Upper lobe of left lung (tissue), 6 donors: Measurements from ENCODE around the gene OR8G5. TPM values are rescaled to one million over a fixed set of nuclear protein-coding genes. Genes with fewer than 3 reads are reported as not detected.

Source experiments
- ATAC-seq, 2 donors: fragments of 200-7000 bp; cut with Tn5 transposase; one replicate each; pipeline ENCODE4 v1.9.1; 2022; ENCODE audit warnings: mild to moderate bottlenecking in 2 of 2, moderate library complexity in 2 of 2; ENCODE audit not compliant: low FRiP score in 2 of 2
- DNase-seq, 2 donors: peaks; one replicate each; pipeline ENCODE4 v3.0.0-alpha.2; 2019 to 2020
- H3K27ac ChIP-seq, 4 donors: fragments of 200-600 bp; sonication (generic); one replicate each; pipeline ENCODE4 v1.5.1; 2016 to 2019
- H3K27me3 ChIP-seq, 4 donors: fragments of 200-600 bp; sonication (generic); one replicate each; pipeline ENCODE4 v1.5.1; 2017 to 2019
- H3K36me3 ChIP-seq, 4 donors: fragments of 200-600 bp; sonication (generic); one replicate each; pipeline ENCODE4 v1.5.1; 2016 to 2019
- H3K4me1 ChIP-seq, 4 donors: fragments of 200-600 bp; sonication (generic); one replicate each; pipeline ENCODE4 v1.5.1; 2018 to 2019
- H3K4me3 ChIP-seq, 4 donors: fragments of 200-600 bp; sonication (generic); one replicate each; pipeline ENCODE4 v1.5.1; 2017 to 2019; ENCODE audit warnings: mild to moderate bottlenecking in 2 of 4, moderate library complexity in 1 of 4
- H3K9me3 ChIP-seq, 4 donors: fragments of 200-600 bp; sonication (generic); one replicate each; pipeline ENCODE4 v1.5.1; 2018 to 2019
- CTCF ChIP-seq, 6 experiments: fragments of 450-650 bp in 4 of 6; fragments of 200-600 bp in 2 of 6; sonication (generic) in 2 of 6; IDR thresholded peaks; one replicate each; pipeline ENCODE4 v1.5.1; 2016 to 2019; ENCODE audit warnings: antibody characterized with exemption in 6 of 6
- EP300 ChIP-seq, 4 donors: sonication (generic); formaldehyde crosslinking; IDR thresholded peaks; one replicate each; pipeline ENCODE4 v1.5.1; 2017; ENCODE audit warnings: antibody characterized with exemption in 4 of 4, control low read depth in 2 of 4
- POLR2A ChIP-seq, 4 donors: fragments of 450-650 bp; IDR thresholded peaks; one replicate each; pipeline ENCODE4 v1.5.1; 2016 to 2017; ENCODE audit warnings: antibody characterized with exemption in 4 of 4, mild to moderate bottlenecking in 2 of 4
- POLR2AphosphoS5 ChIP-seq, 2 donors: sonication (generic); formaldehyde crosslinking; IDR thresholded peaks; one replicate each; pipeline ENCODE4 v1.5.1; 2017; ENCODE audit warnings: antibody characterized with exemption in 2 of 2
- WGBS, 2 donors: methylation state at CpG; one replicate each; pipeline ENCODE4 v1.1.5; 2017 to 2018; 5-methylcytosine and 5-hydroxymethylcytosine counted together
- total RNA-seq, 6 donors: library from RNA; depleted of rRNA in 4 of 6; stranded (reverse); fragments of >200 nt in 4 of 6; gene quantifications; one replicate each; pipeline versions ENCODE4 v1.1.0 to v1.2.1, GENCODE V29; 2016 to 2021
- donor health status: DM: no; HTN: no; CAD: no; lungs with moderate emphysema.
- donor health status: DM: no; HTN: yes; CAD: no; lungs with severe emphysema.

Gene OR8G5
- total RNA-seq, 6 donors from 2014 or later: 0.64 TPM; not detected in 5

GRCh38 chr11:124285610-124286344 is 29.6 kb downstream of the OR8G5 start:
- no peak for TF ChIP-seq EP300 (IDR thresholded peaks at IDR 0.05)
- TF ChIP-seq CTCF (IDR thresholded peaks at IDR 0.05): no peak
- no peak for TF ChIP-seq POLR2A (IDR thresholded peaks at IDR 0.05)
- TF ChIP-seq POLR2AphosphoS5 (IDR thresholded peaks at IDR 0.05): no peak
- Histone ChIP-seq H3K9me3 (no peaks in the 10 kb centered on the region), H3K27ac (no peak overlapping the region), H3K36me3 (no peaks in the 10 kb centered on the region), H3K4me3 (no peak overlapping the region), H3K4me1 (no peaks in the 10 kb centered on the region), H3K27me3 (no peaks in the 10 kb centered on the region)
- DNase-seq: no peak
- WGBS, 2 donors: 52 to 64% methylated on average over 3 of the region's 3 CpGs
- no peak for ATAC-seq

GRCh38 chr11:124294687-124295086 is 38.5 kb downstream of the OR8G5 start:
- Histone ChIP-seq H3K27me3 (no peaks in the 10 kb centered on the region), H3K27ac (no peak overlapping the region), H3K36me3 (no peaks in the 10 kb centered on the region), H3K4me3 (no peak overlapping the region), H3K9me3 (no peaks in the 10 kb centered on the region), H3K4me1 (no peaks in the 10 kb centered on the region)
- WGBS, 2 donors: 45 to 65% methylated on average over 1 of the region's 1 CpG
- TF ChIP-seq POLR2A (IDR thresholded peaks at IDR 0.05) (no peak), POLR2AphosphoS5 (IDR thresholded peaks at IDR 0.05) (no peak), EP300 (IDR thresholded peaks at IDR 0.05) (no peak), CTCF (IDR thresholded peaks at IDR 0.05) (no peak)
- DNase-seq (no peak), ATAC-seq (peak in 1 of 2 donors; percentile 44)

- Histone ChIP-seq H3K27ac (no peak overlapping the region), H3K9me3 (no peaks in the 10 kb centered on the region), H3K4me3 (no peak overlapping the region), H3K4me1 (no peaks in the 10 kb centered on the region), H3K36me3 (no peaks in the 10 kb centered on the region), H3K27me3 (no peaks in the 10 kb centered on the region)
- no peak for TF ChIP-seq EP300 (IDR thresholded peaks at IDR 0.05)
- no peak for TF ChIP-seq POLR2AphosphoS5 (IDR thresholded peaks at IDR 0.05)
- no peak for TF ChIP-seq CTCF (IDR thresholded peaks at IDR 0.05)
- TF ChIP-seq POLR2A (IDR thresholded peaks at IDR 0.05): no peak
- ATAC-seq: no peak
- DNase-seq: no peak
These were observed 39.8 kb downstream of the OR8G5 start for GRCh38 chr11:124296016-124296415.

- H3K4me3 ChIP-seq: no peak overlapping the region
These were observed 41.7 kb downstream of the OR8G5 start for GRCh38 chr11:124297921-124298320.

More at GRCh38 chr11:124297921-124298320, 41.7 kb downstream of the OR8G5 start:
- H3K4me1 ChIP-seq: no peaks in the 10 kb centered on the region
- WGBS, 2 donors: 82% methylated on average over 4 of the region's 4 CpGs
- no peaks in the 10 kb centered on the region for H3K27me3 ChIP-seq
- no peak for ATAC-seq
- no peak for DNase-seq
- H3K36me3 ChIP-seq: no peaks in the 10 kb centered on the region
- TF ChIP-seq POLR2A (IDR thresholded peaks at IDR 0.05) (no peak), POLR2AphosphoS5 (IDR thresholded peaks at IDR 0.05) (no peak), CTCF (IDR thresholded peaks at IDR 0.05) (no peak), EP300 (IDR thresholded peaks at IDR 0.05) (no peak)
- H3K27ac ChIP-seq: no peak overlapping the region
- no peaks in the 10 kb centered on the region for H3K9me3 ChIP-seq
